ENCODE results near the gene SLC25A46. TPM values are rescaled to one million over a fixed set of nuclear protein-coding genes. Genes with fewer than 3 reads are reported as not detected.
A peak's percentile ranks its signal among the peaks of the same experiment; 100 is the strongest.
"Not testable (repeated sequence)": the region's sequence is repeated elsewhere in the genome, so short reads cannot be mapped to it uniquely, and the experiment has no call there.

The SLC25A46 gene
- total RNA-seq (10 to 100 TPM; 22.4 to 38.7 (median 26.7) TPM), polyA plus RNA-seq (10 to 100 TPM; 11.9 to 20.8 TPM)
- long read RNA-seq, donor 1, transcript SLC25A46-201 (8 exons, 2,385 nt): major isoform, 17 of 28 reads
- long read RNA-seq, donor 1, partial matches to known transcripts: 5 of 28 reads
- long read RNA-seq, donor 1, other reads (novel, unspliced or antisense): 6 of 28 reads
- long read RNA-seq, donor 2, full-length matches to known transcripts: 5 of 5 reads
- long read RNA-seq, donor 2, partial matches to known transcripts: 0 of 5 reads
- long read RNA-seq, donor 2, other reads (novel, unspliced or antisense): 0 of 5 reads
- long read RNA-seq, donor 3, transcript SLC25A46-201 (8 exons, 2,385 nt): major isoform, 16 of 19 reads
- long read RNA-seq, donor 3, partial matches to known transcripts: 0 of 19 reads
- long read RNA-seq, donor 3, other reads (novel, unspliced or antisense): 3 of 19 reads

DNA sequence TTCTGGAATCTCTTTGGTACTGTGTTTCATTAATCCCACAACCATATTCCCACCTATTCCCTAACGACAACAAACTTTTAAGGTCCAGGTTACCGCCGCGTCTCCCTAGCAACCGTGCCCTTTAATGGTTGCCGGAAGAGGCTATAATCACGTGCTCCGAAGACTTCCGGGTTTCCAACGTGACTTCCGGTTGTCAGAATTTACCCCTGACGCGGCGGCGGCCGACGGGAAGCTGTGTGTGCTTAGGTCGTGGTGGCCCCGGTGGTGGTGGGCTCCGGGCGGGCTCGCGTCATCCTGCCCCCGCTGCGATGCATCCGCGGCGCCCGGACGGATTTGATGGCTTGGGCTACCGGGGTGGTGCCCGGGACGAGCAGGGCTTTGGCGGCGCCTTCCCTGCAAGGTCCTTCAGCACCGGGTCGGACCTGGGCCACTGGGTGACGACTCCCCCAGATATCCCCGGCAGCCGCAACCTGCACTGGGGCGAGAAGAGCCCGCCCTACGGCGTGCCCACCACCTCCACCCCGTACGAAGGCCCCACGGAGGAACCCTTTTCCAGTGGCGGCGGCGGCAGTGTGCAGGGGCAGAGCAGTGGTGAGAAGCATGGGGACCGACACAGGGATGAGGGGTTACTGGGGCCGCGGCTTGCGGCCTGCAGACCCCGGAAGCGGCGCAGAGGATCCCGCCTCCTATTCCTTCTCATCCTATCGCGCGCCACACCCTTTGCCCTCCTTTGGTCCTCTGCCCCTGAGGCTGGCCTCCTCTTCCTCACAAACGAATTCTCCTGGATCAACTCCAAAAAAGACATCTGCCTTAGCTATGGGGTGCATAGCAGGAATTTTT, at the start of gene SLC25A46:
TSS of gene SLC25A46 (plus strand) at position 196 of the 840 bp plus-strand sequence. CDS start at position 309, 113 bp downstream.
- DNase-seq: peak; percentile 76 to 86 (median 83)
- WGBS, 3 donors: 0 to 1% (median 0%) methylated on average over 53 to 62 of the region's 62 CpGs
- intact Hi-C loops (cut with DNase I): no loop called here
- peak; percentile 48 for TF ChIP-seq POLR2A (IDR thresholded peaks at IDR 0.05)
- TF ChIP-seq, protein P1, sequence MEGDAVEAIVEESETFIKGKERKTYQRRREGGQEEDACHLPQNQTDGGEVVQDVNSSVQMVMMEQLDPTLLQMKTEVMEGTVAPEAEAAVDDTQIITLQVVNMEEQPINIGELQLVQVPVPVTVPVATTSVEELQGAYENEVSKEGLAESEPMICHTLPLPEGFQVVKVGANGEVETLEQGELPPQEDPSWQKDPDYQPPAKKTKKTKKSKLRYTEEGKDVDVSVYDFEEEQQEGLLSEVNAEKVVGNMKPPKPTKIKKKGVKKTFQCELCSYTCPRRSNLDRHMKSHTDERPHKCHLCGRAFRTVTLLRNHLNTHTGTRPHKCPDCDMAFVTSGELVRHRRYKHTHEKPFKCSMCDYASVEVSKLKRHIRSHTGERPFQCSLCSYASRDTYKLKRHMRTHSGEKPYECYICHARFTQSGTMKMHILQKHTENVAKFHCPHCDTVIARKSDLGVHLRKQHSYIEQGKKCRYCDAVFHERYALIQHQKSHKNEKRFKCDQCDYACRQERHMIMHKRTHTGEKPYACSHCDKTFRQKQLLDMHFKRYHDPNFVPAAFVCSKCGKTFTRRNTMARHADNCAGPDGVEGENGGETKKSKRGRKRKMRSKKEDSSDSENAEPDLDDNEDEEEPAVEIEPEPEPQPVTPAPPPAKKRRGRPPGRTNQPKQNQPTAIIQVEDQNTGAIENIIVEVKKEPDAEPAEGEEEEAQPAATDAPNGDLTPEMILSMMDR (IDR thresholded peaks at IDR 0.05): no peak
- Histone ChIP-seq H3K27me3 (no peaks in the 10 kb centered on the region), H3K4me3 (peak within 1 kb of the TSS; percentile 89), H3K9me3 (no peaks in the 10 kb centered on the region), H3K4me1 (ENCODE audit: insufficient read depth) (peaks cover 2% of the 10 kb centered on the region), H3K36me3 (no peaks in the 10 kb centered on the region), H3K27ac (peak within 1 kb of the TSS in 1 of 2 donors; percentile 52)

- not testable (repeated sequence) for H3K4me1 ChIP-seq (ENCODE audit: insufficient read depth); H3K27ac ChIP-seq; H3K4me3 ChIP-seq; H3K9me3 ChIP-seq; H3K36me3 ChIP-seq; DNase-seq; H3K27me3 ChIP-seq
- intact Hi-C loops (cut with DNase I): loop anchor here in 1 of 4 donors (10.0 kb wide), 1 partner anchor 1254 kb away; no protein-coding TSS in a partner anchor
- 70 to 89% (median 83%) methylated on average over 1 of the region's 1 CpG for WGBS, 3 donors
Measured at GRCh38 chr5:110690587-110690986, 48.2 kb upstream of the SLC25A46 start.

DNA sequence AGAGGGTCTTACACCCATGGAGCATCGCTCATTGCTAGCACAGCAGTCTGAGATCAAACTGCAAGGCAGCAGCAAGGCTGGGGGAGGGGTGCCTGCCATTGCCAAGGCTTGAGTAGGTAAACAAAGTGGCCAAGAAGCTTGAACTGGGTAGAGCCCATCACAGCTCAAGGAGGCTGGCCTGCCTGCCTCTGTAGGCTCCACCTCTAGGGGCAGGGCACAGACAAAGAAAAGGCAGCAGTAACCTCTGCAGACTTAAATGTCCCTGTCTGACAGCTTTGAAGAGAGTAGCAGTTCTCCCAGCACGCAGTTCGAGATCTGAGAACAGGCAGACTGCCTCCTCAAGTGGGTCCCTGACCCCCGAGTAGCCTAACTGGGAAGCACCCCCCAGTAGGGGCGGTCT, 46.1 kb upstream of the SLC25A46 start:
- WGBS, 3 donors: 78 to 90% (median 79%) methylated on average over 5 of the region's 5 CpGs
- not testable (repeated sequence) for H3K9me3 ChIP-seq; H3K4me1 ChIP-seq (ENCODE audit: insufficient read depth); H3K4me3 ChIP-seq; H3K27me3 ChIP-seq; H3K36me3 ChIP-seq; DNase-seq; H3K27ac ChIP-seq
- intact Hi-C loops (cut with DNase I): loop anchor here in 1 of 4 donors (10.0 kb wide), 1 partner anchor 1252 kb away; no protein-coding TSS in a partner anchor

GRCh38 chr5:110702300-110702699, 36.5 kb upstream of the SLC25A46 start:
- H3K9me3 ChIP-seq: no peaks in the 10 kb centered on the region
- H3K4me1 ChIP-seq (ENCODE audit: insufficient read depth): no peaks in the 10 kb centered on the region
- H3K36me3 ChIP-seq: no peaks in the 10 kb centered on the region
- TF ChIP-seq EP300 (IDR thresholded peaks at IDR 0.05) (no peak), POLR2A (IDR thresholded peaks at IDR 0.05) (no peak)
- TF ChIP-seq, protein P1 (IDR thresholded peaks at IDR 0.05): no peak
- no peaks in the 10 kb centered on the region for H3K27me3 ChIP-seq
- intact Hi-C loops (cut with DNase I): no loop called here
- DNase-seq: no peak
- WGBS, 3 donors: 9 to 17% (median 9%) methylated on average over 1 of the region's 1 CpG
- H3K4me3 ChIP-seq: no peak overlapping the region
- H3K27ac ChIP-seq: no peak overlapping the region

DNA sequence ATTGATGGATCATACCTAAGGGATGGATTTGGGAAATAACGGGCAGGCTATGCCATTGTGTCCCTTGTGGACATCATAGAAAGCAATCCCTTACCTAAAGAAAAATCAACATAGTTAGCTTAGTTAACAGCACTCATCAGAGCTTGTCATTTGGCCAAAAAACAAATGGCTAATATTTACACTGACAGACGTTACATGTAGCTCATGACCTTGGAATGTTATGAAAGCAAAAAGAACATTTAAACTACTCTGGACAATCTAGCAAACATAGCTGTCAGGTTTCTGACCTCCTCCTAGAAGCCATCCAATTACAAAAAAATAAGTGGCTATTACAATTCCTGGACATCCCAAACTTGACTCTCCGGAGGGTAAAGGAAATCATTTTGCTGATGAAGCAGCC, 36.1 kb upstream of the SLC25A46 start:
- no peak for DNase-seq
- H3K4me3 ChIP-seq: no peak overlapping the region
- H3K9me3 ChIP-seq: no peaks in the 10 kb centered on the region
- no peaks in the 10 kb centered on the region for H3K27me3 ChIP-seq
- H3K27ac ChIP-seq: no peak overlapping the region
- TF ChIP-seq POLR2A (IDR thresholded peaks at IDR 0.05): no peak
- no peak for TF ChIP-seq EP300 (IDR thresholded peaks at IDR 0.05)
- 5 to 17% (median 10%) methylated on average over 3 of the region's 3 CpGs for WGBS, 3 donors
- H3K4me1 ChIP-seq (ENCODE audit: insufficient read depth): no peaks in the 10 kb centered on the region
- no peaks in the 10 kb centered on the region for H3K36me3 ChIP-seq
- intact Hi-C loops (cut with DNase I): no loop called here

Measured in ovary (tissue), 10 donors.